ENCODE results near the gene C19orf81.

DNA sequence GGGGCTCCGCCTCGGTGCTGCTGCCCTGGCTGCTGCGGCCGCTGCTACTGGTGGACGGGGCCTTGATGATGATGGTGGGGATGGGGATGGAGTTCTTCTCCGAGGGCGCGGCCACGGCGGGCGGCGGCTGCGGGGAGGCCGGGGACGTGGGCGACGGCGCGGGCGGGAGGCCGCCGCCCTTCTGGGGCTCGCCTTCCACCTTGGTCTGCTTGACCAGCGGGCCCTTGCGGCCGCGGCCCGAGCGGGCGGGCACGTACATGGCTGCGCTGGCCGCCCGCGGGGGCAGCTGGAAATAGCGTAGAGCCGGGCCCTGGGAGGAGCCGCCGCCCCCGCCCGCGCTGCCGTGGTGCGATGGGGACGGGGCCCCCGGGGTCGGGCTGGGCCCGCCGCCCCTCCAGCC, 19.2 kb downstream of the C19orf81 start:
- TF ChIP-seq, protein P1, sequence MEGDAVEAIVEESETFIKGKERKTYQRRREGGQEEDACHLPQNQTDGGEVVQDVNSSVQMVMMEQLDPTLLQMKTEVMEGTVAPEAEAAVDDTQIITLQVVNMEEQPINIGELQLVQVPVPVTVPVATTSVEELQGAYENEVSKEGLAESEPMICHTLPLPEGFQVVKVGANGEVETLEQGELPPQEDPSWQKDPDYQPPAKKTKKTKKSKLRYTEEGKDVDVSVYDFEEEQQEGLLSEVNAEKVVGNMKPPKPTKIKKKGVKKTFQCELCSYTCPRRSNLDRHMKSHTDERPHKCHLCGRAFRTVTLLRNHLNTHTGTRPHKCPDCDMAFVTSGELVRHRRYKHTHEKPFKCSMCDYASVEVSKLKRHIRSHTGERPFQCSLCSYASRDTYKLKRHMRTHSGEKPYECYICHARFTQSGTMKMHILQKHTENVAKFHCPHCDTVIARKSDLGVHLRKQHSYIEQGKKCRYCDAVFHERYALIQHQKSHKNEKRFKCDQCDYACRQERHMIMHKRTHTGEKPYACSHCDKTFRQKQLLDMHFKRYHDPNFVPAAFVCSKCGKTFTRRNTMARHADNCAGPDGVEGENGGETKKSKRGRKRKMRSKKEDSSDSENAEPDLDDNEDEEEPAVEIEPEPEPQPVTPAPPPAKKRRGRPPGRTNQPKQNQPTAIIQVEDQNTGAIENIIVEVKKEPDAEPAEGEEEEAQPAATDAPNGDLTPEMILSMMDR (IDR thresholded peaks at IDR 0.05; ENCODE audit: poor library complexity, severe bottlenecking) = no peak
- TF ChIP-seq EP300 (conservative IDR thresholded peaks at IDR 0.05; ENCODE audit: poor library complexity, severe bottlenecking) (no peak), POLR2AphosphoS5 (IDR thresholded peaks at IDR 0.05) (no peak)
